Activated CD4-positive, alpha-beta T cell treated with anti-CD3 and anti-CD28 coated beads, Interleukin-2, Interleukin-4, amounts not matched to agents 100 ng/mL and 50 ng/mL, durations not matched to agents 16 hours and 8 hours (primary cell): Measurements from ENCODE around the gene GCDH.

ENCODE experiments used
- DNase-seq: peaks from one replicate; pipeline ENCODE4 v3.0.0-alpha.2; 2020; ENCODE audit warnings: low spot score

The GCDH gene

DNA sequence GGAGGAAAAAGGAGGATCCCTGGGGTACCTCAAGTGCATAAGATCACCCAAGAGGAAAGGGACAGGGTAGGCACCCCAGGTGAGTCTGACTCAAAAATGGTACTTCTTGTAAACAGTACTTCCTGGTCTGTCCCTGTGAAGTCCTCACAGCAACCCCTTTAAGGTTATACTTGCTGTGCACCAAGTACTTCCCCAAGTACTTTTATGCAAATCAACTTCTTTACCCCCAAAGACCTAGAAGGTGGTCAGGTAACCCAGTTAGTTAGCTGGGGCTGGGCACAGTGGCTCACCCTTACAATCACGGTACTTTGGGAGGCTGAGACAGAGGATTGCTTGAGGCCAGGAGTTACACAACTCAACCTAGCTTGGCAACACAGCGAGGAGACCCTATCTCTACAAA is 49.9 kb downstream of the GCDH start:
- DNase-seq = no peak

DNA sequence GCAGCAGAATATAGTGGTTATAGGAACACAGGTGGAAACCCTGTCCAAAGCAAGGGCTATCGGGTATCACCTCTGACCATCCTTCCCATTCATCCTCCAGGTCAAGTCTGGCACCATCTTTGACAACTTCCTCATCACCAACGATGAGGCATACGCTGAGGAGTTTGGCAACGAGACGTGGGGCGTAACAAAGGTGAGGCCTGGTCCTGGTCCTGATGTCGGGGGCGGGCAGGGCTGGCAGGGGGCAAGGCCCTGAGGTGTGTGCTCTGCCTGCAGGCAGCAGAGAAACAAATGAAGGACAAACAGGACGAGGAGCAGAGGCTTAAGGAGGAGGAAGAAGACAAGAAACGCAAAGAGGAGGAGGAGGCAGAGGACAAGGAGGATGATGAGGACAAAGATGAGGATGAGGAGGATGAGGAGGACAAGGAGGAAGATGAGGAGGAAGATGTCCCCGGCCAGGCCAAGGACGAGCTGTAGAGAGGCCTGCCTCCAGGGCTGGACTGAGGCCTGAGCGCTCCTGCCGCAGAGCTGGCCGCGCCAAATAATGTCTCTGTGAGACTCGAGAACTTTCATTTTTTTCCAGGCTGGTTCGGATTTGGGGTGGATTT is 52.6 kb downstream of the GCDH start:
- no peak for DNase-seq

DNA sequence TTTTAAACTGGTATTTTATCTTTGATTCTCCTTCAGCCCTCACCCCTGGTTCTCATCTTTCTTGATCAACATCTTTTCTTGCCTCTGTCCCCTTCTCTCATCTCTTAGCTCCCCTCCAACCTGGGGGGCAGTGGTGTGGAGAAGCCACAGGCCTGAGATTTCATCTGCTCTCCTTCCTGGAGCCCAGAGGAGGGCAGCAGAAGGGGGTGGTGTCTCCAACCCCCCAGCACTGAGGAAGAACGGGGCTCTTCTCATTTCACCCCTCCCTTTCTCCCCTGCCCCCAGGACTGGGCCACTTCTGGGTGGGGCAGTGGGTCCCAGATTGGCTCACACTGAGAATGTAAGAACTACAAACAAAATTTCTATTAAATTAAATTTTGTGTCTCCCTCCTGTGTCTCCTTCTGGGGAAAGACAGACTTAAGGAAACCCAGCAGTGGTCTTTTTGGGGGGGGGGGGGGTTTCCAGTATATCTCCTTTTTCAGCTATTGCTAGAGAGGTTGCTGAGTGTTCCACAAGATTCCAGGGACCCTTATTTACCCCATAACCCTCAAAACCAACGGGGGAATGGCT is 53.2 kb downstream of the GCDH start:
- no peak for DNase-seq

DNA sequence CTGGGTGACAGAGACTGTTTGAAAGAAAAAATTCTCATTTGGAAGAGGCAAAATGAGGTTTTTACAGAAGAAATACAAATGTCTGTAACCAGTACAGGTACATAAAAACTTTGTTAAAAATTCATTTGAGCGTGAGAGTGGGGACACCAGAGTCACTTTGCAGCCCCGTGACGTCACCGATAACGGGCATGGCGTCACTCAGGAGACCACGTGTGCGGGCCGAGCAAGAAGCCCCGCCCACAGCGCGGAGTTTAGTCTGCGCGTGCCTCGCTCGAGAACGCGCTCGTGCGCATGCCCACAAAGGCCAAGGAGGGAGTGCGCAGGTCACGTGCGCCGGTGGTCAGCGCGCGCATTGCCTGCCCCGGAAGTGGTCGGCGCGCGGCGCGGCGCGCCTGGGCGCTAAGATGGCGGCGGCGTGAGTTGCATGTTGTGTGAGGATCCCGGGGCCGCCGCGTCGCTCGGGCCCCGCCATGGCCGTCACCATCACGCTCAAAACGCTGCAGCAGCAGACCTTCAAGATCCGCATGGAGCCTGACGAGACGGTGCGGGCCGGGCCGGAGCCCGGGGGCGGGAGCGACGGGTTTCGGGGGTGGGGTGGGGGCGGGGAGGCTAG is 54.6 kb downstream of the GCDH start, which contains the start of gene RAD23A:
TSS of gene RAD23A (plus strand) at position 384 of the 613 bp plus-strand sequence. CDS start at position 471, 87 bp downstream.
- DNase-seq = peak; percentile 98

DNA sequence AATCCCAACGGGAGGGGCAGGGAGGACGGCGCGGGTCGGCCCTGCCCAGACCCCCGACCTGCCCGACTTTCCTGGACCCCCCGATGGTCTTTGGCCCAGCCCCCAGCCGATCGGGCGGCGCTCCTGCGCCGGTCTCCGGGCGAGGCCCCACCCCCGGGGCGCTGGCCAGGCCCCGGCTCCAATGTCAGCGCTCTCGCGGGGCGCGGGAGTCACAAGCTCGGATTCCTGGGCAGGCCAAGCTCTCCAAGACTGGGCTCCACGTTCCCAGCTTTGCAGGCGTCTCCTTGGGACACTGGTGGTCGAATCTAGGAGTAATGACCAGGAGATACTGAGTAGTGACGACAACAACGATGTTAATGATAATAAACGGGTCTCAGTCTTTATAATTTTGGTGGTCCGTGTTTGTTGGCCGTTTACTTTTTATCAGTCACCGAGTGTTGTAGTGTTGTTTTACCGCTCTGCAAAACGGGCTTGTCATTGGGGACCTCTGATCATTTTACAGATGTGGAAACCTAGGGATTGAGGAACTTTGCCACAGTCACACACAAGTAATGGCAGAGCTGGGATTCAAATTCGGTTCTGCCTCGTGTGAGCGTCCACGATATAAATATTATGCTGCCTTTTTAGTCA is 55.2 kb downstream of the GCDH start:
- DNase-seq = peak; percentile 55

DNA sequence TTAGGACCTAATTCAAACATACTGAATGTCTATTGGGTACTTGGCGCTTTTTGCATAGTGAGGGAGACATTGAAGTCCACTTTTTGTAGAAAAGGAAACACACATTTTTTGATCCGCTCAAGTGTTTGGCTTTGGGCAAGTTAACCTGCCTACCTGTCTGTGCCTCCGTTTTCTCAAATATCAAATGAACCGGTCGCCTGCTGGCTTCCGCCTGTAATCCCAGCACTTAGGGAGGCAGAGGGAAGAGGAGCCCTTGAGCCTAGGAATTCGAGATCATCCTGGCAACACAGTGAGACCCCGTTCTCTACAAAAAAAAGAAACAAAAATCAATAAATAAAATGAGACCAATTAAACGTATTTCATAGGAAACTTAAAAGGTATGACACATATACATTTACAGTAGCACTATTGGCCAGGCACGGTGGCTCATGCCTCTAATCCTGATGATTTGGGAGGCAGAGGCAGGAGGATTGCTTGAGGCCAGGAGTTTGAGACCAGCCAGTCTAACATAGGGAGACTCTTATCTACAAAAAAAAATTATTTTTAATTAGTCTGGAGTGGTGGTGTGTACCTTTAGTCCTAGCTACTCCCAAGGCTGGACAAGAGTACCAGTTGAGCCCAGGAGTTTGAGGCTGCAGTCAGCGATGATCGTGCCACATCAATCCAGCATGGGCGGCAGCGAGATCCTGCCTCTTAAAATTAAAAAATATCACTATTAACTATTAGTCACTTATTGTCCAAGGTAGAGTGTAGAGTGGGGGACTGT is 56.0 kb downstream of the GCDH start:
- DNase-seq = no peak

DNA sequence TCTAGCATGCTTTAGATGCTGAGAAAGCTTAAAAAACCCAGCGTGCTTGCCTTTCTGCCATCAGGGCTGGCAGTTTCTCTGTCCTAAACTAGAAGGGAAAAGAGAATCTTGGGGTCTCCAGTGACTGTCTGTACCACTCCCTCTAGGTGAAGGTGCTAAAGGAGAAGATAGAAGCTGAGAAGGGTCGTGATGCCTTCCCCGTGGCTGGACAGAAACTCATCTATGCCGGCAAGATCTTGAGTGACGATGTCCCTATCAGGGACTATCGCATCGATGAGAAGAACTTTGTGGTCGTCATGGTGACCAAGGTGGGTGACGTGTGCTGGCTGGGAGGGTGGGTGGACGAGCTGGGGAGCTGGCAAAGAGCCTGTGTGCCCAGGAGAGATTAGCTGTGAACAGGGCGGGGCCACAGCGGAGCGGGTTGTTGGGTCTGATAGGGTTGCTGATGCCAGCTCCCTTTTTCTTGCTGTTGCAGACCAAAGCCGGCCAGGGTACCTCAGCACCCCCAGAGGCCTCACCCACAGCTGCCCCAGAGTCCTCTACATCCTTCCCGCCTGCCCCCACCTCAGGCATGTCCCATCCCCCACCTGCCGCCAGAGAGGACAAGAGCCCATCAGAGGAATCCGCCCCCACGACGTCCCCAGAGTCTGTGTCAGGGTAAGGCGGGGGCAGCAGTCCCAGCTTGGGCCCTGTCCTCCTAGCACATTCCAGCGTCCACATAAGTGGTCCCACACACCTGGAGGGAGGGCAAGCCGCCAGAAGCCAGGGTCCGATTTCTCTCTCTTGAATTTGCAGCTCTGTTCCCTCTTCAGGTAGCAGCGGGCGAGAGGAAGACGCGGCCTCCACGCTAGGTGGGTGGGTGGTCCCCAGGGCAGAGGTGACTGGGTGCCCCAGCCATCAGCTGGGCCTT is 57.0 kb downstream of the GCDH start:
- no peak for DNase-seq

DNA sequence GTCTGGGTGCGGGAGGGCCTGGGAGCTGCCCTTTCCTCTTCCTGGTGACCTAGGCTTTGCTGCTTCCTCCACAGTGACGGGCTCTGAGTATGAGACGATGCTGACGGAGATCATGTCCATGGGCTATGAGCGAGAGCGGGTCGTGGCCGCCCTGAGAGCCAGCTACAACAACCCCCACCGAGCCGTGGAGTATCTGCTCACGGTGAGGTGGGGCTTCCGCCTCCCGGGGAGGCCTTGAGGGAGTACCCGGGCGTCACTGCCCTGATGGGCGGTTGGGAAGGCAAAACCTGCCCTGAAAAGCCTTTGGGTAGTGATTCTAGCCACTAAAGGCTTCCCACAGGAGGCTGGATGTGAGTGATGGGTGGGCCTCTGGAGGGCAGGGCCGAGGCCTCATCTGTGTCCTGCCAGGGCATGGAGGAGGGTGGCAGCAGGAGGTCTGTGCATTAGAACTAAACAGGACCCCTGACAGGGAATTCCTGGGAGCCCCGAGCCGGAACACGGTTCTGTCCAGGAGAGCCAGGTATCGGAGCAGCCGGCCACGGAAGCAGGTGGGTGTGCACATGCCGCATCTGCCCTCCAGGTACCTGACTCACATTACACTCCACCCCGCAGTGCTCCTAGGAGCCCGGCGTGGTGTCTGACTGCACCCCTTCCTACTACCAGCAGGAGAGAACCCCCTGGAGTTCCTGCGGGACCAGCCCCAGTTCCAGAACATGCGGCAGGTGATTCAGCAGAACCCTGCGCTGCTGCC is 57.8 kb downstream of the GCDH start:
- no peak for DNase-seq
